Subcutaneous adipose tissue (tissue), 4 donors: ENCODE results near the gene TBC1D5. TPM values are rescaled to one million over a fixed set of nuclear protein-coding genes. Genes with fewer than 3 reads are reported as not detected.

Experiments used
- CTCF ChIP-seq: fragments of 450-650 bp; IDR thresholded peaks from one replicate; pipeline ENCODE4 v1.5.1; 2016; ENCODE audit warnings: low read depth, mild to moderate bottlenecking, control low read depth, antibody characterized with exemption, moderate library complexity
- total RNA-seq, 4 donors: library from RNA; depleted of rRNA; stranded (reverse); fragments of >200 nt; gene quantifications; one replicate each; pipeline ENCODE4 v1.1.0, GENCODE V29; 2016

Gene TBC1D5
- total RNA-seq, 4 donors from 2014 or later = 76.3 to 91.1 (median 81.3) TPM

GRCh38 chr3:17158941-17159682 lies 583.3 kb downstream of the TBC1D5 start:
- no peak for TF ChIP-seq CTCF

GRCh38 chr3:17157713-17158112 lies 584.7 kb downstream of the TBC1D5 start:
- TF ChIP-seq CTCF = no peak

- no peak for TF ChIP-seq CTCF
Measured at GRCh38 chr3:17156864-17157263, 585.6 kb downstream of the TBC1D5 start.

GRCh38 chr3:17155951-17156350 lies 586.5 kb downstream of the TBC1D5 start:
- TF ChIP-seq CTCF = no peak

GRCh38 chr3:17154941-17155340 lies 587.5 kb downstream of the TBC1D5 start:
- TF ChIP-seq CTCF = no peak

- TF ChIP-seq CTCF = no peak
Measured at GRCh38 chr3:17154221-17154620, 588.2 kb downstream of the TBC1D5 start.

- TF ChIP-seq CTCF = no peak
Measured at GRCh38 chr3:17153209-17153608, 589.2 kb downstream of the TBC1D5 start.
